HepG2 (cell line): ENCODE results near the gene BCO2. TPM values are rescaled to one million over a fixed set of nuclear protein-coding genes. Genes with fewer than 3 reads are reported as not detected.
"Not testable (repeated sequence)": the region's sequence is repeated elsewhere in the genome, so short reads cannot be mapped to it uniquely, and the experiment has no call there.

ENCODE experiments used
- ATAC-seq: fragments of 200-7000 bp; cut with Tn5 transposase; 3 replicates; pipeline ENCODE4 v1.9.1; 2020; ENCODE audit warnings: mild to moderate bottlenecking, moderate library complexity
- BruUV-seq: library from RNA; stranded (reverse); fragments of 400-500 nt; replicated peaks from 2 replicates; lab custom pipeline; 2021; lab: Mats Ljungman, UMichigan
- CTCF ChIA-PET: fragments of 300-600 bp; formaldehyde crosslinking; extraction: SDS; loops from one replicate; lab custom pipeline; 2021; ENCODE audit warnings: low total read pairs, inconsistent platforms, low intra/inter-chr PET ratio; lab: Yijun Ruan, JAX
- POLR2A ChIA-PET: fragments of 350-600 bp; sonication (Branson Sonifier 250); formaldehyde crosslinking; loops from one replicate; lab custom pipeline; 2020; ENCODE audit warnings: antibody characterized with exemption, inconsistent platforms; lab: Yijun Ruan, JAX
- DNase-seq: peaks from one replicate; pipeline ENCODE4 v3.0.0-alpha.2; 2015; ENCODE audit warnings: low spot score
- FAIRE-seq: peaks from 3 replicates; lab custom pipeline; 2011; peaks lifted over from hg19 to GRCh38; lab: Jason Lieb, UNC
- H2AFZ ChIP-seq: one replicate; pipeline ENCODE4 v1.6.1; 2011; ENCODE audit warnings: low read length, inconsistent platforms
- H3K27ac ChIP-seq: fragments of 300-600 bp; 3 replicates; pipeline ENCODE4 v1.8.0; 2011; ENCODE audit warnings: mixed run types, mild to moderate bottlenecking, mixed read lengths, low read length, inconsistent platforms; ENCODE audit not compliant: insufficient read depth; ENCODE audit errors: extremely low read length
- H3K27me3 ChIP-seq, 2 experiments: fragments of 200-600 bp in 1 of 2; 2 replicates in 1 of 2; 3 replicates in 1 of 2; pipeline versions ENCODE4 v1.6.0 to v1.8.0; 2011; ENCODE audit warnings: low read length in 2 of 2, mild to moderate bottlenecking in 2 of 2, moderate library complexity in 2 of 2, inconsistent platforms in 1 of 2; ENCODE audit not compliant: insufficient read depth in 2 of 2, control insufficient read depth in 1 of 2
- H3K36me3 ChIP-seq, 2 experiments: fragments of 200-600 bp in 1 of 2; replicated peaks in 1 of 2; 2 replicates in 1 of 2; 3 replicates in 1 of 2; pipeline versions ENCODE4 v1.5.1 to v1.8.0; 2011; ENCODE audit warnings: low read length in 2 of 2, inconsistent platforms in 1 of 2; ENCODE audit not compliant: insufficient read depth in 2 of 2, control insufficient read depth in 1 of 2
- H3K4me1 ChIP-seq: 2 replicates; pipeline ENCODE4 v1.5.1; 2012; ENCODE audit warnings: low read length, inconsistent platforms; ENCODE audit not compliant: insufficient read depth
- H3K4me2 ChIP-seq: 2 replicates; pipeline ENCODE4 v1.6.0; 2011; ENCODE audit warnings: low read depth, low read length, inconsistent platforms
- H3K4me3 ChIP-seq, 3 experiments: fragments of 200-600 bp in 1 of 3; sonication (generic), shearing (Covaris generic) in 1 of 3; replicated peaks in 1 of 3; 2 replicates each; pipeline ENCODE4 v1.5.1; 2011 to 2016; ENCODE audit warnings: low read length in 3 of 3, inconsistent platforms in 2 of 3, low read depth in 2 of 3, mild to moderate bottlenecking in 2 of 3, control low read depth in 1 of 3, mixed read lengths in 1 of 3; ENCODE audit not compliant: insufficient read depth in 1 of 3
- H3K79me2 ChIP-seq: one replicate; pipeline ENCODE4 v1.6.1; 2011; ENCODE audit warnings: low read length, inconsistent platforms; ENCODE audit not compliant: insufficient read depth
- H3K9ac ChIP-seq: 2 replicates; pipeline ENCODE4 v1.6.0; 2011; ENCODE audit warnings: mild to moderate bottlenecking, low read depth, low read length, inconsistent platforms; ENCODE audit not compliant: insufficient read depth
- H3K9me3 ChIP-seq: 2 replicates; pipeline ENCODE4 v1.5.1; 2012; ENCODE audit warnings: mild to moderate bottlenecking, low read length
- H4K20me1 ChIP-seq: 2 replicates; pipeline ENCODE4 v1.6.0; 2011; ENCODE audit warnings: inconsistent platforms, mild to moderate bottlenecking, low read length, moderate library complexity; ENCODE audit not compliant: insufficient read depth
- KDM5A ChIP-seq: fragments of 200-600 bp; sonication (generic); IDR thresholded peaks from 2 replicates; pipeline ENCODE4 v1.7.0; 2018; ENCODE audit warnings: antibody characterized with exemption, mild to moderate bottlenecking, low read length, borderline replicate concordance
- SIX4 ChIP-seq: sonication (generic); formaldehyde crosslinking; IDR thresholded peaks from 2 replicates; pipeline ENCODE4 v1.4.0; 2020; ENCODE audit warnings: missing genetic modification reagents
- TOE1 ChIP-seq: sonication (generic); formaldehyde crosslinking; IDR thresholded peaks from 2 replicates; pipeline ENCODE4 v1.4.0; 2020; ENCODE audit warnings: mild to moderate bottlenecking, missing genetic modification reagents
- ZNF292 ChIP-seq: sonication (generic); formaldehyde crosslinking; IDR thresholded peaks from 2 replicates; pipeline ENCODE4 v1.8.1; 2022; ENCODE audit warnings: mild to moderate bottlenecking, low read depth, missing genetic modification reagents, borderline replicate concordance
- ZNF660 ChIP-seq: sonication (generic); formaldehyde crosslinking; IDR thresholded peaks from 2 replicates; pipeline ENCODE4 v1.5.1; 2020; ENCODE audit warnings: mild to moderate bottlenecking, low read depth, missing genetic modification reagents, borderline replicate concordance
- WGBS: methylation state at CpG from one replicate; pipeline ENCODE4 v1.1.6; 2017; ENCODE audit warnings: low lambda C conversion rate; 5-methylcytosine and 5-hydroxymethylcytosine counted together
- in situ Hi-C: cut with HindIII; loops from 2 replicates; pipeline ENCODE4 v1.10.0; 2017; ENCODE audit warnings: low pct_unique_long_range_greater_than_20kb; ENCODE audit not compliant: extremely low pct_ligation_motif_present
- intact Hi-C: fragments of 100-400 bp; cut with micrococcal nuclease; formaldehyde crosslinking; loops from one replicate; pipeline ENCODE4 v1.10.0; 2022; ENCODE audit not compliant: unreplicated experiment
- polyA plus RNA-seq, 8 experiments: library from polyadenylated mRNA; depleted of rRNA in 3 of 8; stranded (reverse) in 7 of 8; unstranded in 1 of 8; fragments of >200 nt; fragmentation: Illumina TruSeq in 4 of 8; extraction: Trizol in 4 of 8; gene quantifications; 2 replicates each; pipeline versions ENCODE4 v1.2.1 to v1.2.3, GENCODE V29; 2011 to 2016; ENCODE audit warnings: low read depth in 4 of 8, missing spikeins in 1 of 8, mixed read lengths in 1 of 8; ENCODE audit not compliant: insufficient read depth in 1 of 8
- total RNA-seq, 5 experiments: library from RNA; depleted of rRNA; stranded (reverse); fragments of >200 nt; fragmentation: Illumina TruSeq; extraction: Trizol; gene quantifications; 2 replicates each; pipeline ENCODE4 v1.2.3, GENCODE V29; 2016; ENCODE audit warnings: low read depth in 1 of 5
- TF ChIP-seq, protein P1 (sequence below): sonication (generic); formaldehyde crosslinking; IDR thresholded peaks from 2 replicates; pipeline ENCODE4 v1.5.0; 2020; ENCODE audit warnings: missing genetic modification reagents, mild to moderate bottlenecking, borderline replicate concordance
- TF ChIP-seq, protein P2 (sequence below): sonication (generic); formaldehyde crosslinking; IDR thresholded peaks from 2 replicates; pipeline ENCODE4 v1.5.1; 2020; ENCODE audit warnings: missing genetic modification reagents, mild to moderate bottlenecking, borderline replicate concordance
- TF ChIP-seq, protein P3 (sequence below): sonication (generic); formaldehyde crosslinking; IDR thresholded peaks from 2 replicates; pipeline ENCODE4 v1.8.1; 2023; ENCODE audit warnings: mild to moderate bottlenecking, missing genetic modification reagents, borderline replicate concordance

BCO2 gene
- total and polyA plus RNA-seq, 2 of the 13 experiments (the other 11 are each of a cell fraction or from before 2014, with no cell fraction given): 0.38 to 0.58 TPM

DNA sequence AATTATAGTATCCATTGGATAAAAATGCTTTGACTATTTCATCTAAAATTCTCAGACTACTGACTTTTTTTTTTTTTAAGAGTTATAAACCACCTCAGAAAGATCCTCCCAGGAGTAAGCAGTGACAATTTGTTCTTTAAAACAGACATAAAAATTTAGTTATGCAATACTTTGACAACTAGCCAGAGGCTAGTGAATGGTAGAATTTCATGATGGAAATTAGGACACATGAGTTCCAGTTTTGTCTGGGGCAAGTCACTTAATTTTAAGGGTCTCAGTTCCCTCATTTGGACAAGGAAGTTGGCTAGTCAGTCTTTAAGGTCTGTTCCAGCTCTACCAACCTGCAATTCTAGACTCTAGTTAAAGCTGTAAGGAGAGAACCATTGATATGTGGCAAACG lies 14.3 kb upstream of the BCO2 start (continued):
- TF ChIP-seq, protein P1, sequence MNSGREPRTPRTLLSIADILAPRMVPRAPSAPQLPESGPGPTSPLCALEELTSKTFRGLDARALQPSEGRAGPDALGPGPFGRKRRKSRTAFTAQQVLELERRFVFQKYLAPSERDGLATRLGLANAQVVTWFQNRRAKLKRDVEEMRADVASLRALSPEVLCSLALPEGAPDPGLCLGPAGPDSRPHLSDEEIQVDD: no peak
- TF ChIP-seq, protein P2, sequence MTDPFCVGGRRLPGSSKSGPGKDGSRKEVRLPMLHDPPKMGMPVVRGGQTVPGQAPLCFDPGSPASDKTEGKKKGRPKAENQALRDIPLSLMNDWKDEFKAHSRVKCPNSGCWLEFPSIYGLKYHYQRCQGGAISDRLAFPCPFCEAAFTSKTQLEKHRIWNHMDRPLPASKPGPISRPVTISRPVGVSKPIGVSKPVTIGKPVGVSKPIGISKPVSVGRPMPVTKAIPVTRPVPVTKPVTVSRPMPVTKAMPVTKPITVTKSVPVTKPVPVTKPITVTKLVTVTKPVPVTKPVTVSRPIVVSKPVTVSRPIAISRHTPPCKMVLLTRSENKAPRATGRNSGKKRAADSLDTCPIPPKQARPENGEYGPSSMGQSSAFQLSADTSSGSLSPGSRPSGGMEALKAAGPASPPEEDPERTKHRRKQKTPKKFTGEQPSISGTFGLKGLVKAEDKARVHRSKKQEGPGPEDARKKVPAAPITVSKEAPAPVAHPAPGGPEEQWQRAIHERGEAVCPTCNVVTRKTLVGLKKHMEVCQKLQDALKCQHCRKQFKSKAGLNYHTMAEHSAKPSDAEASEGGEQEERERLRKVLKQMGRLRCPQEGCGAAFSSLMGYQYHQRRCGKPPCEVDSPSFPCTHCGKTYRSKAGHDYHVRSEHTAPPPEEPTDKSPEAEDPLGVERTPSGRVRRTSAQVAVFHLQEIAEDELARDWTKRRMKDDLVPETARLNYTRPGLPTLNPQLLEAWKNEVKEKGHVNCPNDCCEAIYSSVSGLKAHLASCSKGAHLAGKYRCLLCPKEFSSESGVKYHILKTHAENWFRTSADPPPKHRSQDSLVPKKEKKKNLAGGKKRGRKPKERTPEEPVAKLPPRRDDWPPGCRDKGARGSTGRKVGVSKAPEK (CRISPR knock-in tag): no peak
- TF ChIP-seq KDM5A: no peak
- TF ChIP-seq ZNF660 (CRISPR knock-in tag): no peak
- TF ChIP-seq, protein P3, sequence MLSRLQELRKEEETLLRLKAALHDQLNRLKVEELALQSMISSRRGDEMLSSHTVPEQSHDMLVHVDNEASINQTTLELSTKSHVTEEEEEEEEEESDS: no peak
- no peak for TF ChIP-seq ZNF292
- TF ChIP-seq TOE1 (CRISPR knock-in tag): no peak
- TF ChIP-seq SIX4: no peak
- TF ChIP-seq, all 625 proteins: peak for 0

DNA sequence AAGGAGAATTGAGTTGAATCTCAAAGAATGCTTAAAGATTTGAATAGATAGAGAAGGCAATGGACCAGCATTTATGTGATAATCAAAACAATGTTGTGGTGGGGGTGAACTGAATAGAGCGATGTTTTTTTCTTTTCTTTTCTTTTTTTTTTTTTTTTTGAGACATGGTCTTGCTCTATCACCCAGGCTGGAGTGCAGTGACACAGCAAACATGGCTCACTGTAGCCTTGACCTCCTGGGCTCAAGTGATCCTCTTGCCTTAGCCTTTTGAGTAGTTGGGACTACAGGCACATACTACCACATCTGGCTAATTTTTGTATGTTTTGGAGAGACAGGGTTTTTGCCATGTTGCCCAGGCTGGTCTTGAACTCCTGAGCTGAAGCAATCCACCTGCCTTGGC lies 13.1 kb upstream of the BCO2 start:
- H3K9ac ChIP-seq, DNase-seq, H3K27me3 ChIP-seq, BruUV-seq, H3K9me3 ChIP-seq, POLR2A ChIA-PET, H3K4me3 ChIP-seq, in situ Hi-C loops, H3K79me2 ChIP-seq, H3K4me2 ChIP-seq, H3K36me3 ChIP-seq, H2AFZ ChIP-seq, H3K27ac ChIP-seq, intact Hi-C loops, CTCF ChIA-PET, H4K20me1 ChIP-seq, FAIRE-seq: not testable (repeated sequence)
- peaks cover 62% of the 10 kb centered on the region for H3K4me1 ChIP-seq
- ATAC-seq: 0 out of 3 replicates have a peak, but pooled peaks have one; percentile 19
- WGBS: 89% methylated on average over 1 of the region's 1 CpG
